HG03342 (cell line): ENCODE data around the gene ARMC12.

Experiments
- ATAC-seq: cut with Tn5 transposase; IDR thresholded peaks from one replicate; pipeline ENCODE4 v1.9.1; 2021; ENCODE audit warnings: mild to moderate bottlenecking, moderate library complexity; ENCODE audit not compliant: unreplicated experiment

ARMC12 gene

DNA sequence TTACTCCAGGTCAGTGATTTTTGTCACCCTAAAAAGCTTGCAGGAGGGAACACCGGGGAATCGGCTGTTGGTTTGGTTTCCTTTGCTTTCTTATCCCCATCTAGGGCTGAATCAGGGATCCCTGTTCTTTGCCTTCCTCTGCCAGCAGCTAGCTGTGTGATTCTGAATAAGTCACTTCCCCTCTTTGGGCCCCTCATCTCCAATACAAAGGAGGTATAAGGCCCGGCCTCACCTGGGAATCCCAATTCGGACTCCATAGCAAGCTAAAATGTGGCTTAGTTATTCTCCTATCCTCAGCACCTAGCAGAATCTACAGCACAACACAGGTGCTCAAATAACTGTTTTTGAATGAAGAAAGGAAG, 18.5 kb upstream of the ARMC12 start:
- ATAC-seq, result no peak

DNA sequence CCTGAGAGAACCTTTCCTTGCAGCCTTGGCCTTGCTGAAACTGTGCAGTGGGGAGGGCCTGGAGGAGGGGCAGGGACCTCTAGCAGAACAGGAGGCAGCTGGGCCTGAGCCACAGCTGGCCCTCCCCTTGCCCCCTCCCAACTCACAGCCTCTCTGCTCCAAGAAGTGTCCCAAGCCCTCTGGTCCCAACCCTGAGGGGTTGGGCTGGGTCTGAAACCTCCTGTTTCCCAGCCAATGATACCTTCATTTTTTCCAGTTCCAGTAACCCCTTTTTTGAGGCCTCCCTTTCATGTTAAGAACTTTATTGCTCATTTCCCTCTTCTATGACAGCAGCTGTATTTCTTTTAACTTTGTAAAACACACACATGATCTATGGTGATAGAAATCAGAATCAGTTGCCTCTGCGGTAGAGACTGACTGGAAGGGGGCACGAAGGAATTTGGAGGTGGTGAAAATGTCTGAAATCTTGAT, 17.9 kb upstream of the ARMC12 start:
- ATAC-seq, result no peak

DNA sequence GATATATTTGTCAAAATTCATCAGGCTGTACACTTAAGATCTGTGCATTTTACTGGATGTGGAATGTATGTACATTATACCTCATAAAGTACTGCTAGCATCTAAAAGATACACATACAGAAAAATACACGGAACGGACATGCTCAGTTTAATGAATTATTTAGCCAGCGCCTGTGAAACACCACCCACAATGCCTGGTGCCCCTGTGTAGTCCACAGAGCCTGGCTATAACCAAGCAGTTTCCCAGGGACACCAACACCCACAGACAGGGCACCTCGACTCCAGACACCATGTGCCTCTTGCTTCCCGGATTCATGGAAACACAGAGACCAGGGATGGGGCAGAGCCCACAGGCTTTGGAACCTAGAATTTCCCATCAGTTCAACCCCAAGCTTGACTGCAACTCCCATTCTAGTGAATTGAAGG, 17.4 kb upstream of the ARMC12 start:
- ATAC-seq, result peak; percentile 17

DNA sequence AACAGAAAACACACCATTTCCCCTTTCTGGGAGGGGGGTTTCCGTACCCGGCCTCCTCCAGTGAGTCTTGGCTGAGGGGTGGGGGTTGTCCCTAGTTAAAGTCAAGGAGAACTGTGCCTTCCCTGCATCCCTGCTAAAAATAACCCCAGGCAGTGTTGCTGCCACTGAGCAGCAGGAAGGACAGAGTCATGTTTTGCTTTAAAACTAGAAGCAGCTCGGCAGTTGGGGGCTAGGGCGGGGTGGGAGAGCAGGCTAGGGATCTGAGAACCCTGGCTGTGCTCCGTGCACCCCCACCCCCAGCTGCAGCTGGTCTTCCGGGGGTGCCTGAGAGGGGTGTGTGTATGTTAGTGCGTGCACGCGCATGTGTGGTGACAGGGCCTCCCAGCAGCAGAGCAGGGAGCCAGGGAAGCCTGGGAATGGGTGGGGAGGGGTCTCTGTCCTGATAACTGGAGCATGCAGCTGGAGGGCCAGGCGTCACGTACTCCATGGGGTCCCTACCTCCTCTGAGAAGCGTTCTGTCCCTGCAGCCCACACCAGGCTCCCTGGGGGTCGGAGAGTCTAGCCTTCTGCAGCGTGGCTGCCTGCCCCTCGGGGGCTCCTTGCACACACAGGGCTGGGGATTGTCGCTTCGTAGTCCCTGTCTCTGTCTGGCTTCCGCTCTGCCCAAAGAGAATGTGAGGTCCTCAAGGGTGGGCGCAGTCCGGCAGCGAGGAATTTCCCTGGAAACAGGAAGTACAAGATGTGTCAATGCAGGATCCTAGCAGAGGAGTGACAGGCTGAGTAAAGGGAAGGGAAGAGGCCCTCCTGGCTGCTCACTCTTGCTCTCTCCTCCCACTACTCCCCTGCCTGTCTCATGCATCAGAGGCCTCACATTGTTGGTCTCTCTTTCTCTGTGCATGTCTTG, 16.8 kb upstream of the ARMC12 start:
- ATAC-seq, result peak; percentile 51

DNA sequence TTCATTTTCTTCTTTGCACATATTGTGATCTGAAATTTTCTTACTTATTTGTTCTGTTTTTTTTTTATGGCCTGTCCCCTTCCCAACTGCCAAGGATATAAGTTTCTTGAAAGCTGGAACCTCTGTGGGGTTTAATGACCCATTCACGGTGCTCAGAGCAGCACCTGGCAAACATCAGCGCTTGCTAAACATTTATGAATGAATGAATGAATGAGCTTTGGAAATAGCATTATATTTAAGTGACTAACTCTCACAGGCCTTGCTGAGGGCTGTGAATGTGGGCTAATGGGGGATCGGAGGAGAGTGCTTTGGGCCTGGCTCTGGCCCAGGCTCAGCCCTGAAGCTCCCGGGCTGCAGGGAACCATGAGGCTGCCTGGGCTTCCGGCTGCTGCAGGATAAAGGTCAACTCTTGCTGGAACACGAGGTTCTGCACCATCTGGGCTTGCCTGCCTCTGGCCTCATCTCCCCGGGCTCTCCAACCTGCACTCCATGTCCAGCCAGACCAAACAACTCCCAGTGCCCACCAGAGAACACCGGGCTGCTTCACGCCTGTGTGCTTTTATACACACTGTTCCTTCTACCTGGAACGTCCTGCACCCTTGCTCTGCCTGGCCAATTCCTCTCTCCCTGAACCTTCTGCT, 14.6 kb upstream of the ARMC12 start:
- no peak for ATAC-seq

DNA sequence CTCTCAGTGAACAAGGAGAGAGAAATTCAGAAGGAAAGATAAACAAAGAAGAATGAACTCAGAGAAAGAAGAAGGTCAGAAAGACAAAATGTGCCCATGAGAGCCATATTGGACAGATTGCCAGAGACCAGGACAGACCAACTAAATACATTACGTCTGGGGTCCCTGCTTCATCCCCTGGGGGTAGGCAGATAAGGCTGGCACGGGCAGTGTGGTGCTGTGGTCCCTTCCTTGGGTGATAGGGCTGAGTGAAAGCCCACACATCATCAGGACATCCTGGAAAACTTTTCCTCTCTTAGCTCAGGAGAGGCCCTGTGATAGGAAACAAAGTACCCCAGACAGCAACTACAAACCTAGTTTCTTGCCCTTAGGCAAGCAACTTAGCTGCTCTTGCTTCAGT, 13.2 kb upstream of the ARMC12 start:
- ATAC-seq, result no peak

DNA sequence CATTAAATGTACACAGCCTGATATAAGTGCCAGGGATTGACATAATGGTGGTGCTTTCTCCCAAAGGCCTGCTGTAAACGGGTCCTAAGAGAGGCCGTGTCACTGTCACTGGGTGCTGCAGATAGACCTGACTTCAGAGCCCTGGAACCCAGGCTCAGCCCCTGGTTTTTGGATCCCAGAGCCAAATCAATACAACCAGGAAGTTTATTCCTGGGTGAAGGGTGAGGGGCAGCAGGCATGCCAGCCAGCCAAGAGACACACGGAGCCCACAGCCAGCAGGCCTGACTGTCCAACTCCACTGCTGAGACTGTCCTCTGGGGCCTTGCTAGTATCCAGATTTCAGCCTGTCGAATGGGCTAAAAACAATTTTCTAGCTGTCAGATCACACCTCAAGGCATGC, 12.8 kb upstream of the ARMC12 start:
- ATAC-seq, result no peak

DNA sequence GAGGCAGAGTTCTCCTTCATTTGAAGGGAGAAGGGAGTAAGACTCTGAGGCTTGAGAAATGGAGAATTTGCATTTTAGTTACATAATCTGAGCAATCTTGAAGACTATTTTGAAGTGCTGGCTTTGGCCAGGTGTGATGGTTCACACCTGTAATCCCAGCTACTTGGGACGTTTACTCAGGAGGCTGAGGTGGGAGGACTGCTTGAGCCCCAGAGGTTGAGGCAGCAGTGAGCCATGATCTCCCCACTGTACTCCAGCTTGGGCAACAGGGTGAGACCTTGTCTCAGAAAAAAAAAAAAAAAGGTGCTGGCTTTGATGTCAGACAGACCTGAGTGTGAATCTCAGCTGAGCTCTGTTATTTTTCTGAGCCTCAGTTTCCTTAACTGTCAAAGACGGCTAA, 12.4 kb upstream of the ARMC12 start:
- ATAC-seq, result no peak

DNA sequence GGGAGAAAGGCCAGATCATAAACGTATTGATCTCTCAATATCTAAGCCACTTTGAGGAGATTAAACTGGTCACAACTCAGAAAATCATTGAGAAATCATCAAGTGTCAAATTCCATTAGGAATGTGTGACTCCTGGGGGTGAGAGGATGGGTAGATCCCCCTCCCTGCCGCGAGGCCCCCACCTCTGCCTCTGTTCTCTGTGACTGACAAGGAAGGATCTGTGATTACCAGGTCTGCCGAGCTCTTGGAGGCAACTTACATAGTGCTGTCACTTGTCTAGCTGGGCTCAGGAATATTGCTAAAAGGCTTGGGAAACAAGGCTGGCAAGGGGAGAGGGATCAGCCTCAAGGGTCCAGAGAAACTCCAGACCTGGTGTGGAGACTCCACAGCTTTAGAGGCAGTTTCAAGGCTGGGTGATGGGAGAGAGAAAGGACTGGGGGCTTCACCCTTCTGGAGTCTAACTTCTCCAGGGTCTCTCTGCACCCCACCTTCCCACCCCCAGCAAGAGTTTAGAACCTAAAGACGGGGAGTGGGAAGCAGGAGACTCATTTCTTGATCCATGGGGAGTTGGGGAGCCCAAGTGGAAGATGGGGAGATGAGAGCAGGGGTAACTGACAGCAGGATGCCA, 11.6 kb upstream of the ARMC12 start:
- ATAC-seq, result no peak

DNA sequence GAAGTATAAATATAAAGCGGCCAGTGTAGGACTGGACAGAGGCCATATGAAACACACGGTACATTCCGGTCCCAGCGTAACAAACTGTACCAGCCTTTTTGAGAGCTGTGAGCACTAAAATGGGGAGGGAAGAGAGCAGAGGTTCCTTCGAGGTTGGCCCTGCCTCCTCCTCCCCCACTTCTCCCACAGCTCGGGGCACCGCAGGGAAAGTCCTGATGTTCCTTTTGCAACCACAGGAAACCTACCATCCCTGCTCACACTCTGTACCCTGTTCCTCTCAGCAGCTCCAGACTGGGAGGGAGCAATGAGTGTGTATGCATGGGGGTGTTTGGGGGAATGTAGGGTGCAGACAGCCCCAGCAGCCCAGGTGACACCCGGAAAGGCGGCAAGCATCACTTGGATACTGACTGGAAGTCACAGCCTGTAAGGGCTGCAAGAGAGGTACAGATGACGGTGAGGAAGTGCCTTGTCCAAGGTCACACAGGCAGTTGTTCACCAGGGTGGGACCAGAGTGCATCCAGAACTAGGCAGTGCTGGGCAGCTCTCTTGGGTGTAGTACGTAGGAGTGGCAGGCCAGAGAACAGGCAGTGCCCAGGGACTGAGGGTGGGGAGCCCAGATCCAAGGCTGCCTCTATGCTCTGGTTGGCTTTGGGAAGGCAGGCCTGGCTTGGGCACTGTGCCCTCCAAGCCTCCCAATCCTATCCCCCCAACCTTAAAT, 11.0 kb upstream of the ARMC12 start:
- no peak for ATAC-seq

DNA sequence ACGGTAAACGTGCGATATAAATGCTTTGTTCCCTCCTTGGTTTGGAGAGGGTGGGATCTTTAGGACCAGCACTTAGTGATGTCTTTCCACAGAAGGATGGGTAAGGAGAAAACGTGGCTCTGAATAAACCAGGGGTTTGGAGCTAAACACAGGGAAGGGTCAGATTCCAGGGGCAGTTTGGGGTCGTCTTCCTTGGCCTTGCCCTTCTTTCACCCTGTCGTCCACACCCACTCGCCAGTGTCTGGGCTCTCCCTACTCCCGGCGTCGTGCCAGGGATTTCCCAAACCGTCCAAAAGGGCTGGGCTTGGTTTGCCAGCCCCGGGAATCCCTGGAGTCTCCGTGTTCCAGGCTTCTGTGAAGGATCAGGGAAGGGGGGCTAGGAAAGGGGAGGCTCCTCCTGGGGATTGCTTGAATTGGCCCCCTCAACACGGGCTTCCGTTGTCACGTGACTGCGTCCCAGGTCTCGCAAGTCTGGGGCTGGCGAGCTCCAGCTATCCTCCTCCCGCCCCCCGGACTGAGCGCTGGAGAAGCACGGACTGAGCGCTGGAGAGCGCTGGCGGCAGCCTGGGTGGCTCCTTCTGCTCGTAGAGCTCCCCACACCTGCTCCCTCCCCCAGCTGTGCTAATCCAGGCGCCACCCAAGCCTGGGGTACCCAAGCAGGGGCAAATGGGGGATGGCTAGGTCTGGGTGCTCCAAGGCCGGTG, 9.4 kb upstream of the ARMC12 start:
- peak; percentile 9 for ATAC-seq

DNA sequence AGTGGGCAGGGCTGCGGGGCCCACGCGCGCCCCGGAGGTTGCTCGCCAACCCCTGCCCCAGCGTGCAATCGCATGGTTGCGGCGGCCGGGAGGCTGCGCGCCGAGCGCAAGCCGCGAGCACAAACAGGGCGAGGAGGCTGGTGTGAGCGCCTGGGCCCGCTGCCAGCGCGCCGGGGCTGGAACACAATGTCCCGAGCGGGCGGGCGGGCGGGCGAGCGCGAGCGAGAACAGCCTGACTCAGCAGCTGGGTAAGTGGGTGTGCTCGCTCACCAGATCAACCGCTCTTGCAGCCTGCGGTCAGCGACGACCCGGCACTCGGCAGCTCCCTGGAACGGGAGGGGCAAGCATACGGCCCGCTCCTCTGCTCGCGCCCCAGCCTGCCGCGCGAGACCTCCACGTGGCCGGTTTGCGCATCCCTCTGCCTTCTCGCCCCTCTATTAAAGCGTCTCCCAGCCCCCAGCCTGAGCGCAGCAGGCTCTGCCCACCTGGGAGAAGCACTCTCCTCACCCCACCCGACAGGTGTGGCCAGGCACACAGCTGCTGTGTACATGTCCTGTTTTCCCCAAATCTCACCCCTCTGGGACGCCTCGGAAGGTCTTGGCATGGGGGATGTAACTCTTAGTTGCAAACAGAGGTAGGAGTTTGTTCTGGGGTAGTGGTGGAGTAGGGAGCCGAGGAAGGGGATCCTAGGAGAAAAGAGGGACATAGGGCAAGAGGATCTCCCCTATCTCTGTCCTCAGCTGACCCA, 8.7 kb upstream of the ARMC12 start:
- ATAC-seq, result peak; percentile 41

DNA sequence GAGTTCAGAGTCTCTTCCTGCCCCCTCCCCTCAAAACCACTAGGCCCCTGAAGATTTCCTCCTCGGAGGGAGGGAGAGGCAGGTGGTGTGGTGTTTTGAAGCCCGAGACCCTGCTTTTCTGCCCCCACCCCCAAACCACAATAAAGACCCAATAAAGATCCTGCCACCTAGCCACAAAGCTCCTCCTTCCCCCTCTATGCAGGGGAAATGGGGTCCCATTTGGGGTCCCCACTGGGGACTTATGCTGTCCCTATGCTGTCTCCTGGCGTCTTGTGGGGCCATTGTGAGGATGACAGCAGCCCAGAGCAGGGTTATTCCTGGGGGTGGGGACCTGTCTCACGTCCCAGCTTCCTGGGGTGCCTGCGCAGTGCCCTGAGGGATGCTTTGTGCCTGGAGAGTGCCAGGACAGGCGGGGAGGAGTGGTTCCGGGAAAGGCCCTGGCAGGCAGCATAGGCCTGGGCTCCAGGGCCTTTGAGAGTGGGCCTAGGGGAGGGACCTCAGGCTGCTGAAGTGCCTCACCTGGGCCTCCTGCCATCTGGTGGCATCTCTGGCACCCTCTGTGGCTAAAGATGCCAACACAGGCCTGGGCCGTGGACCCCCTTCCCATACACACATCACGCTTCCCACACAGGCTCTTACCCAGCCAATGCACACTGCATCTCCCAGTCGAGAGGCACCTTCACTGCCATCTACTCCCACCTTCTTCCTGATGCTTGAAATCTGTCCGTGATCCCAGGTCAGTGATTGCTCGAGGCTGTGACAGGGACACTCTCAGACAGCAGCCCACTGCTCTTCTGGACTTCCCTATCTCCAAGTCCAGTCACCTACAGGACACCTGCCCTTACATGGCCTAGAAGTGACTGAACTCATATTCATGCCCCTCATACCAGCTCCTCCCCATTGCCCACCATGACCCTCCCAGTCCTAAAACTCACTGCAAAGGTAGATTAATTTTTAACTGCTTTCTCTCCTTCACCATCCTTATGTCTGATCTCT, 7.9 kb upstream of the ARMC12 start:
- ATAC-seq, result no peak

DNA sequence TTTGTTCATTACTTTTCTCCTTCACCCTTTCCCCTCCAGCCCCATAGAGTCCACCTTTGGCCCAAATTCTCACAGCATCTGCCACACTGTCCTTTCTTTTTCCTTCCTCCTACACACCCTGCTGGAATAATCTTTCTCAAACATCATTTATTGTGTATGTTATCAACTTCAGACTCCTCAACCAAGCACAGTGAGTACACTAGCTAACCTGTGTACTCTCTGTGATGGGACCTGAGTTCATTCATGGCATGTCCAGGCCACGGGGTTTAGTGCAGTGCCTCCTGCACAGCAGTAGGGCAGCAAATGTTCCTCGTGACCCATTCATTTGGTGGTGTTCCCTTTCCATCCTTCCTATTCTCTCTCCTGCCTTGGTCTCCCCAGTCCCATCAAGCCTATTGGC, 7.1 kb upstream of the ARMC12 start:
- no peak for ATAC-seq

DNA sequence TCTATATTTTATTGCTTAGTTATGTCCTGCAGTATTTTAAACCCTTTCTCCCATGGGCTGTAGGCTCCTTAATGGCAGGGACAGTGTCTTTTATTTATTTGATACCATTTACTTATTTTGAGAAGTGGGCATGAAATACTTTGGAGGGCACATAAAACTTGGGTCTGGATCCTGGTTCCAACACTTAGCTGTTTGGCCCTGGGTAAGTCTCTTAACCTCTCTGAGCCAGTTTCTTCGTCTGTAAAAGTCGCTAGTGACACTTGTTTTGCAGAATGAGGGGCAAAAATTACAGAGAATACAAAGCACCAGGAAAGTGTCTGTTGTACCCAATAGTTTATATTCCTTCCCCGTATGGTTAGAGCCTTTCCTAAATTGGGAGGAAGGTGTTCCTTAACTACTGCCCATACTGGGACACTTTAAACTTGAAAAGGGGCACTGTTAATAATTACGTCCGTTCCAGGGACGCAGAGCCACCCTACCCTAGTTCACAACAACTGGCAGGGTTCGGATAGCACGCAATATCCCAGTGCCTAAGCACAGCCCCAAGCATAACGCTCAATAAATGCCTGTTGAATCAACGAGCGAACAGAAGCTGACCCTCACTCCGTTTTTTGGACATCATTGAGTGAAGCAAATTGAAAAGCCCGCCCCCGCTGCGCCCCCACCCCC, 6.0 kb upstream of the ARMC12 start:
- no peak for ATAC-seq

DNA sequence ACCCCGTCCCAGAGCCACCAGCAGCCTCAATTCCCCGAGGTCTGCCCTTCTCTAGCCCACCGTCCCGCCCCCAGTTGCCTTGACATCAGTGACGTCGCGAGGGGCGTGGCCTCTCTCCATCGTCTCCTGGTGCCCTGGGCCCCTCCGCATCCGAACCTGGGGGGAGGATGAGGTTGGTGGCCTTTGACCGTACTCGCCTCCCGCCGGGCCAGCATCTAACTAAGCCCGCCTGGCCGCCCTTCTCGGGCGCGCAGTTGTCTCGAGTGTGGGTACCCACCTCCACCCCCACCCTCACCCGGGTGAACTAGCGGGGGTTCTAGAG, 5.5 kb upstream of the ARMC12 start:
- peak; percentile 45 for ATAC-seq

DNA sequence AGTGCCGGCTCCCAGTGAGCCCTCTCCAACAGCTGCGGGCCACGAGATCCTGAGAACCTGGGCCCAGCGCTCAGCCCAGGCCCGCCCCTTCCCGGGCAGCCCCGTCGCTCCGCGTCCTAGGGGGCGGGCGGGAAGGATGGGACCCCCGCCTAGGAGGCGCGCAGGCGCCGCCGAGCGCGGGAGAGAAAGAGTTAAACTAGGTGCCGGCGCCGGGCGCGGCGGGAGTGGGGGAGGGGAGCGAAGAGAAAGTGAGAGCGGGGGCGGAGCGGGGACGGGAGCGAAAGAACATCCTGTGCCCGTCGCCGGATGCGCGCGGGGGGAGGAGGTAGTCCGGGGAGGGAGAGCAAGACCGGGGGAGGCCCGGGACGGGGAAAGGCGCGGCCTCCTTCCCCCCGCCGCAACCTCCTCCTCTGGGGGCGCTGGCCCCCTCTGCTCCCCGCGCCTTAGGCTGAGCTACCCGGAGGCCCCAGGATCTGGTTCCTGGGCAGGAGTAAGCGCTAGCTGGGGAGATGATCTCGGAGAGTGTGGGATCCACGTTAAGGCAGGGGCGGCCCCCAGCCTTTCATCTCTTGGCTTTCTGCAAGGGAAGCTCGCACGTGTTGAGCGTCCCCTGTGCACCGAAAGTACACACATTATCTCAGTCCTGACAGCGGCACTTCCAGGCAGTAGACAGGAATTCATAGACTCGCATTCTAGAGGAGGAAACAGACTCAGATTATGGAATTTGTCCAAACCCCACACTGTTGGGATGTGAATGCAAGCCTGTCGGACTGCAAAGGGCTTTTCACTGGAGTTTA, 4.9 kb upstream of the ARMC12 start:
- peak; percentile 41 for ATAC-seq

DNA sequence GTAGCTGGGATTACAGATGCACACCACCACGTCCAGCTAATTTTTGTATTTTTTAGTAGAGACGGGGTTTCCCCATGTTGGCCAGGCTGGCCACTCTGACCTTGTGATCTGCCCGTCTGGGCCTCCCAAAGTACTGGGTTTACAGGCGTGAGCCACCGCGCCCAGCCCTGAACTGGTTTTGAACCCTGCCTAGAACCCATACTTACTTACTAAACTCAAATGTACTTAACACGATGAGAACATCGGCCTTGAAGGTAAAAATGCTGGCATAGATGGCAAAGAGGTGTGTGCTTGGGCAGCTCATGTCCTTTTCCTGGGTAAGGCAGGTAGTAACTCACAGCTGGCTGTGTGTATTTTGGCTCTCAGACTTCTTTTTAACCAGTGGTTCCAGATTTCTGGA, 3.2 kb upstream of the ARMC12 start:
- no peak for ATAC-seq
